ENCODE measurements around the gene PROSER2. TPM values are rescaled to one million over a fixed set of nuclear protein-coding genes. Genes with fewer than 3 reads are reported as not detected.

Gene PROSER2
- total and polyA plus RNA-seq, 2 of the 13 experiments (the other 11 are each of a cell fraction or from before 2014, with no cell fraction given) = 6.9 to 7.7 TPM

DNA sequence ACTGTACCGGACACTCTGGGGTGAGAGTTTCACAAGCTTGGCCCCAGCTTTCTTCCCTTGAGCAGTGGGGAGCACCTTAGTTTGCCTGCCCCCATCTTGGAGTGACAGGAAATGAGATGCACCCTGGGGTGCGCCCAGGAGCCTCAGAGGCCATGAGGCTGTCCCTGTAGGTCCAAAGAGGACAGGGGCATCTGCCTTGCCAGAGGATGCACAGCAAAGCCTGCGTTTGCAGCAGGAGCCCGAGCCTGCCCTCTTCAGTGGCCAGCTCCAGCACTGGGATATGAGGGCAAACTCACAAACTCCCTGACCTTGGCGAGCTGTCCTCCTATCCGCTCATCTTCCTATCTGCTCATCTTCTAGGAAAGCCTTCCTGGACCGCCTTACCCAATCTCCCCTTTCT is 79.5 kb downstream of the PROSER2 start (continued):
- TF ChIP-seq, protein P1, sequence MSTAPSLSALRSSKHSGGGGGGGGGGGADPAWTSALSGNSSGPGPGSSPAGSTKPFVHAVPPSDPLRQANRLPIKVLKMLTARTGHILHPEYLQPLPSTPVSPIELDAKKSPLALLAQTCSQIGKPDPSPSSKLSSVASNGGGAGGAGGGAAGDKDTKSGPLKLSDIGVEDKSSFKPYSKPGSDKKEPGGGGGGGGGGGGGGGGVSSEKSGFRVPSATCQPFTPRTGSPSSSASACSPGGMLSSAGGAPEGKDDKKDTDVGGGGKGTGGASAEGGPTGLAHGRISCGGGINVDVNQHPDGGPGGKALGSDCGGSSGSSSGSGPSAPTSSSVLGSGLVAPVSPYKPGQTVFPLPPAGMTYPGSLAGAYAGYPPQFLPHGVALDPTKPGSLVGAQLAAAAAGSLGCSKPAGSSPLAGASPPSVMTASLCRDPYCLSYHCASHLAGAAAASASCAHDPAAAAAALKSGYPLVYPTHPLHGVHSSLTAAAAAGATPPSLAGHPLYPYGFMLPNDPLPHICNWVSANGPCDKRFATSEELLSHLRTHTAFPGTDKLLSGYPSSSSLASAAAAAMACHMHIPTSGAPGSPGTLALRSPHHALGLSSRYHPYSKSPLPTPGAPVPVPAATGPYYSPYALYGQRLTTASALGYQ (CRISPR knock-in tag; IDR thresholded peaks at IDR 0.05) = no peak
- no peak for TF ChIP-seq MBD4 (IDR thresholded peaks at IDR 0.05; ENCODE audit: borderline replicate concordance, low read length)

DNA sequence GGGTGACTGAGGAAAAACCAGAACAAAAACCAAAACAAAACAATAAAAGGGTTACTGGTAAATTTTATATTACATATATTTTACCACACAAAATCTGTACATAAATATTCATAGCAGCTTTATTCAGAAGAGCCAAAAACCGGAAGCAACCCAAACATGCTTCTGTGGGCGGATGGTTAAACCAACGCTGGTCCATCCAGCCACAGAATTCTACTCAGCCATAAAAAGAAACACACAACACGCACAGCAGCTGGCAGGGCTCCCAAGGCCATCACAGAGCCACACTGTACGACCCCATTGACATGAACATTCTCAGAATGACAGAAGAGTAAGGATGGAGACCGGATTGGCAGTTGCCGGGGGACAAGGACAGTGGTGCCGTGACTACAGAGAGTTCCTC is 83.6 kb downstream of the PROSER2 start:
- BruUV-seq (replicated peaks) = no TSS peak
- TF ChIP-seq ZFP62 (CRISPR knock-in tag; IDR thresholded peaks at IDR 0.05) (no peak), TBX3 (IDR thresholded peaks at IDR 0.05; ENCODE audit: borderline replicate concordance) (no peak), TBX2 (CRISPR knock-in tag; IDR thresholded peaks at IDR 0.05; ENCODE audit: borderline replicate concordance) (no peak), SRY (CRISPR knock-in tag; IDR thresholded peaks at IDR 0.05) (no peak), SP4 (CRISPR knock-in tag; IDR thresholded peaks at IDR 0.05) (no peak), MTF1 (CRISPR knock-in tag; IDR thresholded peaks at IDR 0.05) (no peak), ZSCAN9 (CRISPR knock-in tag; IDR thresholded peaks at IDR 0.05; ENCODE audit: borderline replicate concordance) (no peak), NFE2 (CRISPR knock-in tag; IDR thresholded peaks at IDR 0.05) (no peak), ZNF674 (CRISPR knock-in tag; IDR thresholded peaks at IDR 0.05; ENCODE audit: low read depth) (no peak), IRX3 (CRISPR knock-in tag; IDR thresholded peaks at IDR 0.05; ENCODE audit: borderline replicate concordance, low read depth) (no peak), FOSL1 (CRISPR knock-in tag; IDR thresholded peaks at IDR 0.05; ENCODE audit: borderline replicate concordance) (no peak), ZNF496 (CRISPR knock-in tag; IDR thresholded peaks at IDR 0.05; ENCODE audit: insufficient replicate concordance) (no peak)
- TF ChIP-seq, protein P2, sequence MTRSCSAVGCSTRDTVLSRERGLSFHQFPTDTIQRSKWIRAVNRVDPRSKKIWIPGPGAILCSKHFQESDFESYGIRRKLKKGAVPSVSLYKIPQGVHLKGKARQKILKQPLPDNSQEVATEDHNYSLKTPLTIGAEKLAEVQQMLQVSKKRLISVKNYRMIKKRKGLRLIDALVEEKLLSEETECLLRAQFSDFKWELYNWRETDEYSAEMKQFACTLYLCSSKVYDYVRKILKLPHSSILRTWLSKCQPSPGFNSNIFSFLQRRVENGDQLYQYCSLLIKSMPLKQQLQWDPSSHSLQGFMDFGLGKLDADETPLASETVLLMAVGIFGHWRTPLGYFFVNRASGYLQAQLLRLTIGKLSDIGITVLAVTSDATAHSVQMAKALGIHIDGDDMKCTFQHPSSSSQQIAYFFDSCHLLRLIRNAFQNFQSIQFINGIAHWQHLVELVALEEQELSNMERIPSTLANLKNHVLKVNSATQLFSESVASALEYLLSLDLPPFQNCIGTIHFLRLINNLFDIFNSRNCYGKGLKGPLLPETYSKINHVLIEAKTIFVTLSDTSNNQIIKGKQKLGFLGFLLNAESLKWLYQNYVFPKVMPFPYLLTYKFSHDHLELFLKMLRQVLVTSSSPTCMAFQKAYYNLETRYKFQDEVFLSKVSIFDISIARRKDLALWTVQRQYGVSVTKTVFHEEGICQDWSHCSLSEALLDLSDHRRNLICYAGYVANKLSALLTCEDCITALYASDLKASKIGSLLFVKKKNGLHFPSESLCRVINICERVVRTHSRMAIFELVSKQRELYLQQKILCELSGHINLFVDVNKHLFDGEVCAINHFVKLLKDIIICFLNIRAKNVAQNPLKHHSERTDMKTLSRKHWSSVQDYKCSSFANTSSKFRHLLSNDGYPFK (CRISPR knock-in tag; IDR thresholded peaks at IDR 0.05; ENCODE audit: borderline replicate concordance) = no peak
- TF ChIP-seq, protein P3, sequence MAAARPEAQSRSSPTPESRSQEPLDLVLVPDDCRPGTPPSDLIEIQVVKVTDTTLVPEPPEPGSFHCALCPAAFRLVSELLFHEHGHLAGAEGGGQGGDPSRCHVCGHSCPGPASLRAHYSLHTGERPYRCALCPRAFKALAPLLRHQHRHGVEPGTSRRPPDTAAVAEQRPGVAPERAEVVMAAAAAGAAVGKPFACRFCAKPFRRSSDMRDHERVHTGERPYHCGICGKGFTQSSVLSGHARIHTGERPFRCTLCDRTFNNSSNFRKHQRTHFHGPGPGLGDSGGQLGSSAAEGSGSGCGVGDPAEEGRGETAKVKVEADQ (CRISPR knock-in tag; IDR thresholded peaks at IDR 0.05; ENCODE audit: borderline replicate concordance) = no peak
- DNase-seq (ENCODE audit: low spot score) (no peak), ATAC-seq (no peak), FAIRE-seq (no peak)
- H4K20me1 ChIP-seq (ENCODE audit: insufficient read depth, low read length) = no peaks in the 10 kb centered on the region
- H2AFZ ChIP-seq (ENCODE audit: low read length) = no peak overlapping the region
- H3K36me3 ChIP-seq (replicated peaks in 1 of 2; ENCODE audit: control insufficient read depth in 1 of 2, insufficient read depth in 2 of 2, low read length in 2 of 2) = no peaks in the 10 kb centered on the region
- H3K27ac ChIP-seq (ENCODE audit: extremely low read length, insufficient read depth, low read length) = no peak overlapping the region
- in situ Hi-C loops (cut with HindIII; ENCODE audit: extremely low pct_ligation_motif_present, low pct_unique_long_range_greater_than_20kb) (no loop called here), intact Hi-C loops (cut with micrococcal nuclease; ENCODE audit: unreplicated experiment) (no loop called here)
- WGBS (ENCODE audit: low lambda C conversion rate) = 41% methylated on average over 8 of the region's 8 CpGs
- peaks cover 41% of the 10 kb centered on the region for H3K4me1 ChIP-seq (ENCODE audit: insufficient read depth, low read length)
- no peaks in the 10 kb centered on the region for H3K9me3 ChIP-seq (ENCODE audit: low read length)
- no peak overlapping the region for H3K4me2 ChIP-seq (ENCODE audit: low read depth, low read length)
- no peak overlapping the region for H3K4me3 ChIP-seq (replicated peaks in 1 of 3; ENCODE audit: insufficient read depth in 1 of 3, low read depth in 2 of 3, low read length in 3 of 3)
- ChIA-PET CTCF (ENCODE audit: low intra/inter-chr PET ratio, low total read pairs) (no interaction called here), POLR2A (no interaction called here)
- no peak overlapping the region for H3K9ac ChIP-seq (ENCODE audit: insufficient read depth, low read depth, low read length)
- no peaks in the 10 kb centered on the region for H3K79me2 ChIP-seq (ENCODE audit: insufficient read depth, low read length)
- no peaks in the 10 kb centered on the region; a peak in 1 of 5 replicates for H3K27me3 ChIP-seq (ENCODE audit: control insufficient read depth in 1 of 2, insufficient read depth in 2 of 2, low read length in 2 of 2)

All from HepG2 (cell line).